GM21786 (cell line): ENCODE measurements around the gene CAVIN4.
A peak's percentile ranks its signal among the peaks of the same experiment; 100 is the strongest.

Experiments used
- ATAC-seq: cut with Tn5 transposase; IDR thresholded peaks from one replicate; pipeline ENCODE4 v1.9.1; 2021; ENCODE audit not compliant: unreplicated experiment

The CAVIN4 gene

GRCh38 chr9:100589582-100589981 lies 11.7 kb downstream of the CAVIN4 start:
- ATAC-seq: no peak

- ATAC-seq: no peak
These were observed 12.6 kb downstream of the CAVIN4 start for GRCh38 chr9:100590481-100590880.

DNA sequence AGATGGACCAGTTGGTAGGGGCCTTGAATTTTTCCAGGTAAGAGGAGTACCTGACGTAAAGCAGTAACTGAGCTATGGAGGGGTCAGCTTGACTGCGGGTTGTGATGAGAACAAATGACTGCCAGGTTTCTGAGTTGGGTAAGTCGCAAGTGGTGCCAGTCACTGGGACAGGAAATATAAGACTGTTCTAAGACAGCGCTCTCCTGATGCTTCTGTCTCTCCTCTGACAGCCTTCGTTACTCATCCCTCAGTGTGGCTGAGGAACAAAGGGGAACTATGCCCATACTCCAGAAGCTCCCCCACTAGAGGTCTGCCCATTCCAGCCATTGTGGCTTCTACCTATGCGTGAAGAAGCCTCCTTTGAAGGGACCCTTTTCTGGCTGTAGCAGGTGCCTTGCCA lies 13.3 kb downstream of the CAVIN4 start:
- ATAC-seq: no peak

DNA sequence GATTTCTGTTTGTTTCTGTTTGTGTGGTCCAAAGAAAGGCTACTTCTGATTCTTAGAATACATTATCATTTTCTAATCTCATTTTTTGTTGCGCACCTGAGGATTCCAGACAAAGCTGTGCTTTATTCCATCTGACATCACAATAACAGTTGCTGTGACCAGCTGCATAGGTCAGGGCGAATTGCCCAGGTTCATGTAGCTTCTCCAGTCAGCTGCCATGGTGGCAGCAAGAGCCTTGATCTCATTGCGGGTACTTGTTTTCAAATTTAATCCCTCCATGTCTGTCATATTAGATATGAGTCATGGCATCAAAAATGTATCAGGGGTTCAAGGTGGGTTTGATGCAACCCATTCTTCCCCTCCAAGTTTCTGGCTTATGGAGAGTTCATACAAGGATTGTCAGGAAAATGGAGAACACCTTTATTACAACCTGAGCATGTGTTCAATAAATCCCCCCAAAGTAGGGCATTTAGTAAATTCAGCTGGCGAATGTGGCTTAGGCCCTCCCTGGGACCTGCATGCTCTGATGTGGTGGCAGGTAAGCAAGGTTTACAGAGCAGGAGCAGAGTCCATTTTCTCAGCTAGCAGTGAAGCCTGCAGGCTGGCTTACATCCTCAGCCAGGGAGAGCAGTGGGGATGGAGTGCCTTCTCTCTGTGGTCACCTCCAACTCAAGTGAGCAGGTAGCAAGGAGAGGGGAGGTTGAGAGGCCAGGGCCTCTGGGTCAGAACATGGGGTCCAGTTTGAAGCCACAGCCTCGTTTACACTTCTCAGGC lies 13.9 kb downstream of the CAVIN4 start:
- ATAC-seq: no peak

- peak; percentile 54 for ATAC-seq
These were observed 17.7 kb downstream of the CAVIN4 start for GRCh38 chr9:100595391-100596199.

DNA sequence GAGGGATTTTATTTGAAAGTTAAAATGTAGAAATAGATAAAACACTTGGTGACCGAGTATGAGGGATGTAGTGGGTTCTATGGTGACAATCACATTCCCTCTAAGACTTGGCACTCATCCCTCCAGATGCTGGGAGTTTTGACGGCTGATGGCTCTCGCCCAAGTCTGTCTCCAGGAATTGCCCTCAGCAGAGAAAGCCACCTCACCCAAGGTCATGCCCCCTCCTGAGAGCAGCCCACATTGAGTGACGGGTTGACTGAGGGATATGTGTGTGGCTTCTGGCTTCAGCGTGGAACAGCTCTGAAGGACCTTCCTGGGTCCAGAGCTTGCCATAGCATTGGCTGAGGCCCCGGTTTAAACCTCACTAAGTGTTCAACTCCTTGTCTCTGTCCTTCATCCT lies 19.4 kb downstream of the CAVIN4 start:
- ATAC-seq: no peak

- ATAC-seq: peak; percentile 67
These were observed 20.8 kb downstream of the CAVIN4 start for GRCh38 chr9:100598641-100599145.

DNA sequence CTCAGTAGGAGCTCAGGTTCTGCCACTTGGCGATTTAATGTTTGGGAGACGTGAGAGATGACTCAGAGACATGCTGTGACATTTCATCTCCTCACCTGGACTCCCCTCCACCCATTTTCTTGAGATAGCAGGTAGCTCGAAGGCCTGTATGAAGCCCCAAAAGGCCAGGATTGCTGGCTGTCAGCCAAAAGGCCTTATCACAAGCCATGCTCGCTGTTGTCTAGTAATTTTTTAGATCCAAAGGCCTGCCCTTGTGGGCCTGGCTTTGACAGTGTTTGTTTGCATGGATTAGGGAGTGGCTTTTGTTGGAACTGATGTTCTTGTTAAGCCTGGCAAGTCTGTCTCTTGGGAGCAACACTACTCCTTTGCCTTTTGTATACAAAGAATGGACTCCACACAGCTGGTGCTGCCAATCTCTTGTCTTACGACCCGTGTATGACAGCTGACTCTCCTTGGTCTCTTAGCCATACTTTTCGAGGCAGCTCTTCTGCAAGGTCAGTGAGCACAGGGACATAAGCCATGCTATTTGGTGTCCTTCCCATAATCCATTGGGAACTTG lies 22.7 kb downstream of the CAVIN4 start:
- ATAC-seq: no peak

- peak; percentile 60 for ATAC-seq
These were observed 23.3 kb downstream of the CAVIN4 start for GRCh38 chr9:100601216-100601615.

GRCh38 chr9:100602342-100602801 lies 24.5 kb downstream of the CAVIN4 start:
- no peak for ATAC-seq

DNA sequence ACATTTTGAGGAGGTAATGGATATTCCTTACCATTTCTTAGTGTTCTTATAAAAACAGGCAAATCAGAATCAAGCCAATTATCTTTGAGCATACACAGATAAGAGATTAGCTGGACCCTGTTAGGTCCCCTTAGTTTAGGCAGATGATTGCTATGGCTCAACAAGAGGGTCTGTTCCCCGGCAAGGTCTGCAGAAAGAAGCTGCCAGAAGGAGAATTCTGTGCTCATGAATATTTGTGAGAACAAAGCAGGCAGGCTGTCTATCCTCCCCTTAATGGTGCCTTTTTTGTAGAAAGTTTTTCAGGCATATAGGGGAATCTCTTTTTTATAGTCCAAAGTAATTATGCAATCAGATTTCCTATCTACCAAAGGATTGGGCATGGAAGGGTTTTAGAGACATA lies 27.5 kb downstream of the CAVIN4 start:
- no peak for ATAC-seq

DNA sequence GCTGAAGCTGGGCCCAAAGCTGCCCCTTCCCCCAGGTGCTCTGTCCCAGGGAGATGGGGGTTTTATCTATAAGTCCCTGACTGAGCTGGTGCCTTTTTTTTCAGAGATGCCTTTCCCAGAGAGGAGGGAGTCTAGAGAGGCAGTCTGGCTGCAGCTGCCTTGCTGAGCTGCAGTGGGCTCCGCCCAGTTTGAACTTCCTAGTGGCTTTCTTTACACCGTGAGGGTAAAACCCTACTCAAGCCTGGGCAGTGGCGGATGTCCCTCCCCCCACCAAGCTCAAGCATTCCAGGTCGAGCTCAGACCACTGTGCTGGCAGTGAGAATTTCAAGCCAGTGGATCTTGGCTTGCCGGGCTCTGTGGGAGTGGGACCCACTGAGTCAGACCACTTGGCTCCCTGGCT lies 41.3 kb downstream of the CAVIN4 start:
- ATAC-seq: no peak

GRCh38 chr9:100619665-100620064 lies 41.8 kb downstream of the CAVIN4 start:
- no peak for ATAC-seq

- no peak for ATAC-seq
These were observed 46.1 kb downstream of the CAVIN4 start for GRCh38 chr9:100623969-100624368.

- no peak for ATAC-seq
These were observed 49.1 kb downstream of the CAVIN4 start for GRCh38 chr9:100626949-100627348.

DNA sequence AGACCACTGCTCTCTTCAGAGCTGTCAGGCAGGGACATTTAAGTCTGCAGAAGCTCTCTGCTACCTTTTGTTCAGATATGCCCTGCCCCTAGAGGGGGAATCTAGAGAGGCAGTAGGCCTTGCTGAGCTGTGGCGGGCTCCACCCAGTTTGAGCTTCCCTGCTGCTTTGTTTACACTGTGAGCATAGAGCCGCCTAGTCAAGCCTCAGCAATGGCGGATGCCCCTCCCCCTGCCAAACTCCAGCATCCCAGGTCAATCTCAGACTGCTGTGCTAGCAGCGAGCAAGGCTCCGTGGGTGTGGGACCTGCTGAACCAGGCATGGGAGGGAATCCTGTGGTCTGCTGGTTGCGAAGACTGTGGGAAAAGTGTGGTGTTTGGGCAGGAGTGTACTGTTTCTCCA lies 59.9 kb downstream of the CAVIN4 start:
- no peak for ATAC-seq
